Adipose tissue (tissue), 3 donors: ENCODE measurements around the gene ZNF317. TPM values are rescaled to one million over a fixed set of nuclear protein-coding genes. Genes with fewer than 3 reads are reported as not detected.
A peak's percentile ranks its signal among the peaks of the same experiment; 100 is the strongest.

Experiments used
- H3K27ac ChIP-seq: one replicate; pipeline ENCODE4 v1.5.1; 2013; ENCODE audit warnings: low read depth, low read length
- WGBS, 3 donors: extraction: QIAGEN DNeasy Blood & Tissue Kit; methylation state at CpG; one replicate each; pipeline ENCODE4 v1.1.7; 2013; 5-methylcytosine and 5-hydroxymethylcytosine counted together
- polyA plus RNA-seq, 3 donors: library from polyadenylated mRNA; stranded (reverse); fragments of 200-250 nt; gene quantifications; one replicate each; pipeline ENCODE4 v1.2.3, GENCODE V29; 2013
- donor health status: healthy with polysubstance abuse.
- donor health status: Bipolar disorder and iron deficiency.
- donor health status: healthy.

Gene ZNF317
- polyA plus RNA-seq, result 10 to 100 TPM; 12.4 to 18.8 (median 14.6) TPM

GRCh38 chr19:9140159-9140874 lies at the start of gene ZNF317:
ZNF317 (plus strand) TSS chr19:9140397; CDS start chr19:9156017, 15,620 bp downstream.
- WGBS, 3 donors, result 0% methylated on average over 42 to 43 of the region's 43 CpGs
- peak within 1 kb of the TSS; percentile 52 for H3K27ac ChIP-seq

GRCh38 chr19:9107375-9107774 lies 32.8 kb upstream of the ZNF317 start, which contains the start of gene OR7G2:
OR7G2 (minus strand) TSS chr19:9107475; CDS start chr19:9103243, 4,232 bp downstream.
- WGBS, 3 donors, result 55 to 65% (median 57%) methylated on average over 8 of the region's 8 CpGs
- no peak within 1 kb of the TSS for H3K27ac ChIP-seq

- WGBS, 3 donors, result 36 to 68% (median 65%) methylated on average over 2 of the region's 2 CpGs
- H3K27ac ChIP-seq, result no peak overlapping the region
Observed at GRCh38 chr19:9109959-9110358, 30.2 kb upstream of the ZNF317 start.

GRCh38 chr19:9115307-9115813 lies 24.8 kb upstream of the ZNF317 start, which contains the start of gene OR7G1:
OR7G1 (minus strand) TSS chr19:9115763; CDS start chr19:9115763, 0 bp downstream.
- H3K27ac ChIP-seq, result no peak within 1 kb of the TSS
- WGBS, 3 donors, result 76 to 83% (median 76%) methylated on average over 2 of the region's 2 CpGs

- WGBS, 3 donors, result 46 to 55% (median 49%) methylated on average over 5 of the region's 5 CpGs
- no peak overlapping the region for H3K27ac ChIP-seq
Observed at GRCh38 chr19:9116547-9116946, 23.6 kb upstream of the ZNF317 start.

GRCh38 chr19:9126900-9127405 lies 13.2 kb upstream of the ZNF317 start, which contains the start of gene OR7G3:
OR7G3 (minus strand) TSS chr19:9126950; CDS start chr19:9126950, 0 bp downstream.
- no peak within 1 kb of the TSS for H3K27ac ChIP-seq
- 50 to 85% (median 76%) methylated on average over 1 of the region's 1 CpG for WGBS, 3 donors

- H3K27ac ChIP-seq, result no peak overlapping the region
- 47 to 59% (median 50%) methylated on average over 3 of the region's 3 CpGs for WGBS, 3 donors
Observed at GRCh38 chr19:9128171-9128570, 12.0 kb upstream of the ZNF317 start.

- WGBS, 3 donors, result 23 to 50% (median 30%) methylated on average over 1 of the region's 1 CpG
Observed at GRCh38 chr19:9130965-9131364, 9.2 kb upstream of the ZNF317 start.

GRCh38 chr19:9132422-9132821 lies 7.8 kb upstream of the ZNF317 start:
- 48 to 68% (median 67%) methylated on average over 5 of the region's 5 CpGs for WGBS, 3 donors
- no peak overlapping the region for H3K27ac ChIP-seq

More at GRCh38 chr19:9130965-9131364, 9.2 kb upstream of the ZNF317 start:
- no peak overlapping the region for H3K27ac ChIP-seq

GRCh38 chr19:9139609-9140158 lies 513 bp upstream of the ZNF317 start:
- 25 to 29% (median 28%) methylated on average over 8 of the region's 8 CpGs for WGBS, 3 donors
- no peak overlapping the region for H3K27ac ChIP-seq

- no peak overlapping the region for H3K27ac ChIP-seq
- 96 to 99% (median 97%) methylated on average over 5 of the region's 5 CpGs for WGBS, 3 donors
Observed at GRCh38 chr19:9144920-9145319, 4.7 kb downstream of the ZNF317 start.

GRCh38 chr19:9146882-9147281 lies 6.7 kb downstream of the ZNF317 start:
- WGBS, 3 donors, result 91 to 100% (median 96%) methylated on average over 1 of the region's 1 CpG
- no peak overlapping the region for H3K27ac ChIP-seq

- 93 to 97% (median 95%) methylated on average over 3 of the region's 3 CpGs for whole genome bisulfite sequencing, 3 donors
- H3K27ac ChIP-seq, result no peak overlapping the region
Observed at GRCh38 chr19:9148697-9149096, 8.5 kb downstream of the ZNF317 start.

GRCh38 chr19:9149997-9150396 lies 9.8 kb downstream of the ZNF317 start:
- WGBS, 3 donors, result 95 to 96% (median 95%) methylated on average over 4 of the region's 4 CpGs

GRCh38 chr19:9150650-9151049 lies 10.5 kb downstream of the ZNF317 start:
- H3K27ac ChIP-seq, result no peak overlapping the region
- WGBS, 3 donors, result 96 to 100% (median 98%) methylated on average over 5 of the region's 5 CpGs

More at GRCh38 chr19:9149997-9150396, 9.8 kb downstream of the ZNF317 start:
- H3K27ac ChIP-seq, result no peak overlapping the region

- 95 to 98% (median 95%) methylated on average over 5 of the region's 5 CpGs for WGBS, 3 donors
- H3K27ac ChIP-seq, result no peak overlapping the region
Observed at GRCh38 chr19:9151367-9151766, 11.2 kb downstream of the ZNF317 start.

GRCh38 chr19:9155591-9155990 lies 15.4 kb downstream of the ZNF317 start:
- WGBS, 3 donors, result 97 to 98% (median 98%) methylated on average over 4 of the region's 4 CpGs
- H3K27ac ChIP-seq, result no peak overlapping the region

GRCh38 chr19:9156304-9156703 lies 16.1 kb downstream of the ZNF317 start:
- 74 to 81% (median 75%) methylated on average over 1 of the region's 1 CpG for WGBS, 3 donors
- H3K27ac ChIP-seq, result no peak overlapping the region

- WGBS, 3 donors, result 98 to 99% (median 98%) methylated on average over 13 of the region's 13 CpGs
- no peak overlapping the region for H3K27ac ChIP-seq
Observed at GRCh38 chr19:9159891-9160290, 19.7 kb downstream of the ZNF317 start.
